Measurements from ENCODE around the gene RCN2. TPM values are rescaled to one million over a fixed set of nuclear protein-coding genes. Genes with fewer than 3 reads are reported as not detected.

The RCN2 gene
- total and polyA plus RNA-seq, 3 donors from 2014 or later: 61.1 to 164 (median 78.3) TPM

GRCh38 chr15:76916369-76916768, 15.2 kb upstream of the RCN2 start:
- Histone ChIP-seq H3K9me3 (no peaks in the 10 kb centered on the region), H3K27me3 (no peaks in the 10 kb centered on the region), H3K27ac (no peak overlapping the region), H3K4me1 (no peaks in the 10 kb centered on the region), H3K36me3 (ENCODE audit: low read depth, missing control alignments) (no peaks in the 10 kb centered on the region), H3K4me3 (no peak overlapping the region)
- 69 to 100% methylated on average over 4 to 10 of the region's 13 CpGs for WGBS, 2 donors
- DNase-seq: no peak
- TF ChIP-seq CTCF (IDR thresholded peaks at IDR 0.05) (no peak), POLR2A (IDR thresholded peaks at IDR 0.05) (no peak)
- intact Hi-C loops (cut with DNase I; ENCODE audit: low total_unique reads): no loop called here

- Histone ChIP-seq H3K36me3 (ENCODE audit: low read depth, missing control alignments) (no peaks in the 10 kb centered on the region), H3K27ac (no peak overlapping the region), H3K4me1 (peaks cover 4% of the 10 kb centered on the region), H3K4me3 (no peak overlapping the region), H3K27me3 (no peaks in the 10 kb centered on the region), H3K9me3 (no peaks in the 10 kb centered on the region)
- TF ChIP-seq CTCF (IDR thresholded peaks at IDR 0.05): no peak
- TF ChIP-seq POLR2A (IDR thresholded peaks at IDR 0.05): no peak
- intact Hi-C loops (cut with DNase I; ENCODE audit: low total_unique reads): no loop called here
- 84 to 89% methylated on average over 3 of the region's 3 CpGs for WGBS, 2 donors
- DNase-seq: no peak
These were observed 3.3 kb upstream of the RCN2 start for GRCh38 chr15:76928201-76928600.

GRCh38 chr15:76929011-76929760, 2.4 kb upstream of the RCN2 start:
- Histone ChIP-seq H3K27me3 (no peaks in the 10 kb centered on the region), H3K36me3 (ENCODE audit: low read depth, missing control alignments) (no peaks in the 10 kb centered on the region), H3K4me1 (peaks cover 4% of the 10 kb centered on the region), H3K27ac (no peak overlapping the region), H3K9me3 (no peaks in the 10 kb centered on the region), H3K4me3 (no peak overlapping the region)
- intact Hi-C loops (cut with DNase I; ENCODE audit: low total_unique reads): no loop called here
- DNase-seq: no peak
- TF ChIP-seq POLR2A (IDR thresholded peaks at IDR 0.05) (no peak), CTCF (IDR thresholded peaks at IDR 0.05) (no peak)

- TF ChIP-seq CTCF (IDR thresholded peaks at IDR 0.05) (no peak), POLR2A (IDR thresholded peaks at IDR 0.05) (no peak)
- H3K9me3 ChIP-seq: no peaks in the 10 kb centered on the region
- H3K27ac ChIP-seq: peak overlapping the region; percentile 66 to 82
- intact Hi-C loops (cut with DNase I; ENCODE audit: low total_unique reads): no loop called here
- H3K36me3 ChIP-seq (ENCODE audit: low read depth, missing control alignments): no peaks in the 10 kb centered on the region
- H3K4me1 ChIP-seq: peaks cover 4% of the 10 kb centered on the region
- 15 to 17% methylated on average over 7 of the region's 7 CpGs for WGBS, 2 donors
- DNase-seq: no peak
- no peaks in the 10 kb centered on the region for H3K27me3 ChIP-seq
- H3K4me3 ChIP-seq: peak overlapping the region; percentile 60 to 78
These were observed 635 bp upstream of the RCN2 start for GRCh38 chr15:76930831-76931396.

Measured in testis (tissue), 3 donors.